ENCODE measurements around the gene SEZ6.

The SEZ6 gene

DNA sequence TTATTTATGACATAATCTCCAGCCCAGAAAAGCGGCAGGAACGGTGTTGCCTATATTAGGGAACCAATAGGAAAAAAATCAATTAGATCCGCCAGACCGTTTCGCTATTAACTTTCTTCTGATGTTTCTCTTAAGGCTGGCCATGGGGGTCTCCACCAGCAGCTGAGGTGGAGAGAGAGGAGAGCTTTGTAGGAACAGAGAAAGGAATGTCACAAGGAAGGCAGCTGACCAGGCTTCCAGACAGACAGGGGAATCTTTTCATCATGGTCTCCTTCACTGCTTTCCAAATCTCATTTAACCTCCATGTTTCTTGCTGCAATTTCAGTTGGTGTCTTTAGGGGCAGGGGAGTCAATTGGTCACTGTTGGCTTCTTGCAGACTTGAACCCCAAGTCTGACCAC is 8.9 kb upstream of the SEZ6 start:
- no peak overlapping the region for H3K4me3 ChIP-seq (replicated peaks; ENCODE audit: low read depth, low read length)
- DNase-seq (ENCODE audit: low read depth) = no peak
- TF ChIP-seq, protein P1, sequence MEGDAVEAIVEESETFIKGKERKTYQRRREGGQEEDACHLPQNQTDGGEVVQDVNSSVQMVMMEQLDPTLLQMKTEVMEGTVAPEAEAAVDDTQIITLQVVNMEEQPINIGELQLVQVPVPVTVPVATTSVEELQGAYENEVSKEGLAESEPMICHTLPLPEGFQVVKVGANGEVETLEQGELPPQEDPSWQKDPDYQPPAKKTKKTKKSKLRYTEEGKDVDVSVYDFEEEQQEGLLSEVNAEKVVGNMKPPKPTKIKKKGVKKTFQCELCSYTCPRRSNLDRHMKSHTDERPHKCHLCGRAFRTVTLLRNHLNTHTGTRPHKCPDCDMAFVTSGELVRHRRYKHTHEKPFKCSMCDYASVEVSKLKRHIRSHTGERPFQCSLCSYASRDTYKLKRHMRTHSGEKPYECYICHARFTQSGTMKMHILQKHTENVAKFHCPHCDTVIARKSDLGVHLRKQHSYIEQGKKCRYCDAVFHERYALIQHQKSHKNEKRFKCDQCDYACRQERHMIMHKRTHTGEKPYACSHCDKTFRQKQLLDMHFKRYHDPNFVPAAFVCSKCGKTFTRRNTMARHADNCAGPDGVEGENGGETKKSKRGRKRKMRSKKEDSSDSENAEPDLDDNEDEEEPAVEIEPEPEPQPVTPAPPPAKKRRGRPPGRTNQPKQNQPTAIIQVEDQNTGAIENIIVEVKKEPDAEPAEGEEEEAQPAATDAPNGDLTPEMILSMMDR (IDR thresholded peaks at IDR 0.05; ENCODE audit: low read length, missing control alignments) = no peak

DNA sequence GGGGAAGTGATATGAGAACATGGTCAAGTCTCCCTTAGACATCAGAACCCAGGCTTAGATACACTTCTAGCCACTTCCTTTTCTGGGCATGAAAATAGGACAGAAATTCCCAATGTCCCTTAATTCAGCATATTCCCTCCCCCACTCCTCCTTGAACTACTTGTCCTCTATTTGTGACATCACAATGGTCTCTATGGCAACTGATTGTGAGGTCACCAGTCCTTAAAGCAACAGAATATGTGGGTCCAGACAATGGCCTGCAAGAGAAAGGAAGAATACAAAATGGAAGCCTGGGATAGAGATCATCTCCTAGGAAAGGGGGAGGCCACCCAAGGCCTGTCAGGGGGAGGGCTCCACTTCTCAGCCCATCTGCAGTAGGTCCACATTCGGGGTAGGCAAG is 6.7 kb upstream of the SEZ6 start:
- TF ChIP-seq, protein P1 (IDR thresholded peaks at IDR 0.05; ENCODE audit: low read length, missing control alignments) = no peak
- no peak overlapping the region for H3K4me3 ChIP-seq (replicated peaks; ENCODE audit: low read depth, low read length)
- peak; percentile 8 for DNase-seq (ENCODE audit: low read depth)

DNA sequence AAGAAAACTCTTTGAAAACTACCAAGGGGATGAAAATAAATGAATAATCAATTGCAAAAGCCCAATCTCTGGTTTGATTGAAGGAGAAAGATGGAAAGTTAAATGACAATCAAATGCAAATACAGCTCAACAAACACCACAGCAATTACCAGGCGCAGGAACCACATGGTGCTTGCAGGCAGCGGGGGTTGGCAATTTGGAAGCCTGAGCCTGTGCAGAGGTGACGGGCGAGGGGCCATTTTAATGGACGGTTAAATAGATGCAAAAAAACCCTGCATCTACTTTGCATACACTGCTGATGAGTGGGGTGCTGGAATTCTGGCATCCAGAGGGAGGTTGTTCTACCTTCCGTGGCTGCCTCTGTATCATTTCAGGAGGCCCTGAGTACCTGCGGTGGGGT is 4.8 kb upstream of the SEZ6 start:
- no peak for DNase-seq (ENCODE audit: low read depth)
- TF ChIP-seq, protein P1 (IDR thresholded peaks at IDR 0.05; ENCODE audit: low read length, missing control alignments) = no peak
- H3K4me3 ChIP-seq (replicated peaks; ENCODE audit: low read depth, low read length) = no peak overlapping the region

DNA sequence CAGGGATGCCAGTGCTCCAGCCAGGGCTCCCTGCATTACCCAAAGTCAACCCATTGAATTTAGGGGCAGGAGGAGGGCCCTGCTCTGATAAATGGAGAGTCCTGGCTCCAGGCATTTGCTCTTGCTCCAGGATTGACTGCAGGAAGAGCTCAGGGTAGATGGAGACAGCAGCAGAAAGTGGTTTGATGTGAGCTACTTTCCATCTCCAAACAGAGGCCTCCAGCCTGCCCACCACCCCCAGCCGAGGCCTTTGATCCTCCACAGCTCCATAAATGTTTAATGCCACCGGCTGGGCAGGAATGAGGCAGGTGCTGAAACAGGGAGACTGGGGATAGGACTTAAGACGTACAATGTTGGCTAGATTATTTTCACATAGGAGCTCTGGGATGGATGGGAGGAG is 4.3 kb upstream of the SEZ6 start:
- no peak overlapping the region for H3K4me3 ChIP-seq (replicated peaks; ENCODE audit: low read depth, low read length)
- TF ChIP-seq, protein P1 (IDR thresholded peaks at IDR 0.05; ENCODE audit: low read length, missing control alignments) = no peak
- DNase-seq (ENCODE audit: low read depth) = no peak

DNA sequence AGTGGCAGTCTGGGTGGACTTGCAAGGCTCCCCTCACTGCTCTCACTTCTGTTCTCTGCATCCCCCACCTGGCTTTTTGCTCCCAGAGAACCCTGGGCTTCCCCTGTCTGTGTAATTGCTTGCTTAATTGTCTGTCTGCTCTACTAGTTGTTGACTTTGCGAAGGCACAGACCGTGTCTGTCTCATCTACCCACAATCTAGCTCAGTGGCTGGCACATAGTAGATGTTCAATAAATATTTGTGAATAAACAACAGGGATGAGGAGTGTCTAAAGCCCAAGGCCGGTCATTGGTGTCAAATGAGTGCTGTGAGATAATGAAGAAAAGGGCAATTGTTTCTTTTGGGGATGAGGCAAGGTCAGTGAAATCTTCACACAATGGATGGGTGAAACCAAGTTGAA is 2.8 kb upstream of the SEZ6 start:
- TF ChIP-seq, protein P1 (IDR thresholded peaks at IDR 0.05; ENCODE audit: low read length, missing control alignments) = no peak
- H3K4me3 ChIP-seq (replicated peaks; ENCODE audit: low read depth, low read length) = no peak overlapping the region
- no peak for DNase-seq (ENCODE audit: low read depth)

DNA sequence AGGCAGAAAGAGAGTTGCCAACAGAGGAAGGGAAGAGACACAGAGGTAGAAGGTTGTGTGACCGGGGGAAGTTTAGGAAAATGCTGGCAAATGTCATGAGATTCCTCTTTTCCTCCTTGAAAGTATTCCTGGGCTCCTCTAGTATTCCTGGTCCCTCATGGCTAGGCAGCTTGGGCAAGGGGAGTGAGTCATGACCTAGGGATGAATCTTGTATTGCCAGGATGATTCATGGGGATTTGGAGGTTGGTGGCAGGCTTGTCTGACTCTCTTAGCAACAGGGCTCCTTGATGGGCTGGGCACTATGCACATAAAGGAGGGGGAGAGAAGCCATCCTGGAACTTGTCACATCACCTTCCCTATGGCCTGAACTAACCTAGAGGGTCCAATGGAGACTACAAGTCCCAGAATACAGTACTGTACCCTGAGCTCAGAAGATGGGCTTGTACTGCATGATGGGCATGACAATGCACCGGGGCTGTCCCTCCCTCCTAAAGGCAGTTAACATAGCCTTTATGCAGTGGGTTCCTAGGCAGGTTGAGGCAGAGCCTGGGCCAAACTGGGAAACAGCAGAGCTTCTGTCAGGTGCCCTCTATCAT is 2.1 kb upstream of the SEZ6 start:
- H3K4me3 ChIP-seq (replicated peaks; ENCODE audit: low read depth, low read length) = no peak overlapping the region
- DNase-seq (ENCODE audit: low read depth) = peak; percentile 34
- TF ChIP-seq, protein P1 (IDR thresholded peaks at IDR 0.05; ENCODE audit: low read length, missing control alignments) = no peak

DNA sequence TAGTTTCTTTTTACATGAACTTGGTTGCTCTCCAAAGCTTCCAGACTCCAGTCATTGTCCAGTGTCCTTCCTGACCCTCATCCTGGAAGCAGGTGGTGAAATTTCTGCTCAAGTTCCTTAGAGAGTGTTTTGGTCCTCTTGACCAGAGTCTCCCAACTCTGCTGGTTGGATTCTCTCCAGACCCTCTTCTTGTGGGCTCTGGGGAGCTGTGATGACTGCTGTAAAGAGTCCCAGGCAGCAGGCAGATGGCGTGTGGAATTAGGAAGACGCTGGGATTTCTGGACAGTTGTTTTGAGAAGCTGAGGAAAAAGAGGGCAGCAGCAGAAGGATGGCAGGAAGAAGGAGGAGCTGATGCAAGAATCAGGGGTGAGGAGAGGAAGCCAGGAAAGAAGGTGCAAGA is 1.6 kb upstream of the SEZ6 start:
- no peak overlapping the region for H3K4me3 ChIP-seq (replicated peaks; ENCODE audit: low read depth, low read length)
- TF ChIP-seq, protein P1 (IDR thresholded peaks at IDR 0.05; ENCODE audit: low read length, missing control alignments) = no peak
- DNase-seq (ENCODE audit: low read depth) = no peak

Data from fibroblast of pulmonary artery (primary cell).